ENCODE measurements around the gene MCC.

MCC gene

DNA sequence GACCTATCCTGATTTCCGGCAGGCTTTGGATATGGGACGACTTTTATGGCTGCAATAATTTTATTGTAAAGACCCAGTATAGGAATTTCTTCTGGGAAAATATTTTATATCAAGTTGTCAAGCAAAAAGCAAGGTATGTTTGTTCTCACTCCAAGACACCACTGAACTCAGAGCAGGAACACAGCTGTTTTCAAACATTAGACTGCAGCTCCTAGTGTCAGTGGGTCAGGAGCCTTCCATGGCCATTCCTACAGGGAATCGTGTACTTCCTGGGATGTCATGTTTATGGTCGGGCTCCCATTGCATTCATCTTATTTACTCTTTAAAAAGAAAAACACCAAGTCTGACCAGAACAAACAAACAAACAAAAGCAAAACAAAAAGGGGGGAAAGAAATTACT is 278.8 kb downstream of the MCC start:
- no peak for DNase-seq (ENCODE audit: low read depth in 2 of 2, low spot score in 1 of 2)

DNA sequence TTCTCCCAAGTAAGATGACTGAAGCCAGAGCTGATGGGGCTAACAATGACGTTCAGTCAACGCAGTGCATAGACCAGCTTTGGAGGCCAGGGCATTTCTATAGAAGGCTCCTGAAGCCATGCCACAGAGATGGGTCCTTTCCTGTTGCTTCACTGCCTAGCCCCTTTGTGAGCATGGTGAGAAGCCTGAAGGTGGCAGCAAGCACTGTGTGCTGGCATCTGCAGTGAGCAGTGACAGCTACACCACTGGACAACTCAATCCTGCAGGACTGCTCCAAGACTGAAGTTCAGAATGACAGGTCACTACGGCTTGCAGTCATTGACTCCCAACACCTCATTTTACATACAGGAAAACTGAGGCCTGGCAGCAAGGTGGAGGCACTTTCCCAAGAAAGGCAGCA is 282.4 kb downstream of the MCC start:
- no peak for DNase-seq (ENCODE audit: low read depth in 2 of 2, low spot score in 1 of 2)

DNA sequence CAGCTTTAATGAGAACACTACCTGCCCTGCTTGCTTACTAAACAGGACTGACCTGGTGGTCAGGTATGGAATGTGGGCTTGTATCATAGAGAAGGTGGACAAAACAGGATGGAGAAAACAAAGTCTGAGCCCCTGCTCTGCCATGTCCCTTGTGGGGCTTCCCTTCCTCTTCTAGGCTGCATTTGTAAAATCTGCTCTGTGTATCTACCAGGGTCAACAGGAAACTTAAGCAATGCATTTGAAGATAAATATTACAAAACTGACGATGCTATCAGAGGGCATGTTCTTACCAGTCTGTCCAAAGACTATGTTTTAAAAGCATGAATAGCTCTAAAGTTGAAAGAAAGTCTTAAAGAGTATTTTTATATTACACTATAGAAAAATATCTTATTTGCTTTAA is 282.9 kb downstream of the MCC start:
- no peak for DNase-seq (ENCODE audit: low read depth in 2 of 2, low spot score in 1 of 2)

DNA sequence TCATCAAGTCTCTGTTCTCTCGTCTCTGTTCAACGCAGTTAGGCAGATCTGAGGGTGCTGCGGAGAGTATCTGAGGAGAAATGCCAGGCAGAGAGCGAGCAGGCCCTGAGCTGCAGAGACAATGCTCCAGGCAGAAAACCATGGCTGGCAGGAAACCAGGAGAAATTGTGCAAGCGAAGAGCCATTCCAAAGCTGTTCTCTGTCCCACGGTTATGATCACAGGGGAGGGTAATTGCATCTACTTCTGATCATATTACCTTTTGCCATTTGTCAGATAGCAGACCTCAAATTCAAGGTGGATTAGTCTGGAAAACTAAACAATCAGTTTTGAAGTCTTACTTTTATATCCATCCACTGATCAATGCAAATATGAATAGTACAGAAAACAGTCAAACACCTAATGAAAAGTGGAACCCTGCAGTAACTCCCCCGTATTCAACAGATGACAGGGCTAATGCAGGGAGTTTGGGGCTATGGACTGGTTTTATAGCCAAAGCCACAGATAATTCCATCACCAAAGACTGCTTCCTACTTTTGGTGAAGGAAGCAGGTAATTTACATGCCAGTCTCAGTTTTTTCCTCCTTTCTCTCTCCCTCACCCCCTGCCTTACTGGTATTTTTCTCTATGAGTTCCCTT is 283.6 kb downstream of the MCC start:
- no peak for DNase-seq (ENCODE audit: low read depth in 2 of 2, low spot score in 1 of 2)

DNA sequence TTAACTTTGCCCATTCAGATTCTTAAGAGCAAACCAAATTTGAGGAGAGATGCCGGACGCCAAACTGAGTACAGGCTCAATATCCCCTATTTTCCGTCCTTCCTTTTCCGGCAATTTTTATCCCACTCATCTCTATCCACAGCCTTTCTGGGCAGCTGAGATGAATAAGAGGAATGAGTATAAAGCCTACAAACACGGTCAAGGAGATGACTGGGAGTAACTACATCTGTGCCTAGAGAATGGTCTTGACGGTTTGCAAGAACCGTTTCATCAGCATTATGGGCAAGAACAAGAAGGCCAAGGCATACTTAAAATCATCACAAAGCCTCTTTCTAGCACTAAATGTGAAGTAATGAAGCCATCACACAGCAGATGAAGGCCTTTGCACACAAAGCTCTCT is 284.3 kb downstream of the MCC start:
- DNase-seq (ENCODE audit: low read depth in 2 of 2, low spot score in 1 of 2): no peak

DNA sequence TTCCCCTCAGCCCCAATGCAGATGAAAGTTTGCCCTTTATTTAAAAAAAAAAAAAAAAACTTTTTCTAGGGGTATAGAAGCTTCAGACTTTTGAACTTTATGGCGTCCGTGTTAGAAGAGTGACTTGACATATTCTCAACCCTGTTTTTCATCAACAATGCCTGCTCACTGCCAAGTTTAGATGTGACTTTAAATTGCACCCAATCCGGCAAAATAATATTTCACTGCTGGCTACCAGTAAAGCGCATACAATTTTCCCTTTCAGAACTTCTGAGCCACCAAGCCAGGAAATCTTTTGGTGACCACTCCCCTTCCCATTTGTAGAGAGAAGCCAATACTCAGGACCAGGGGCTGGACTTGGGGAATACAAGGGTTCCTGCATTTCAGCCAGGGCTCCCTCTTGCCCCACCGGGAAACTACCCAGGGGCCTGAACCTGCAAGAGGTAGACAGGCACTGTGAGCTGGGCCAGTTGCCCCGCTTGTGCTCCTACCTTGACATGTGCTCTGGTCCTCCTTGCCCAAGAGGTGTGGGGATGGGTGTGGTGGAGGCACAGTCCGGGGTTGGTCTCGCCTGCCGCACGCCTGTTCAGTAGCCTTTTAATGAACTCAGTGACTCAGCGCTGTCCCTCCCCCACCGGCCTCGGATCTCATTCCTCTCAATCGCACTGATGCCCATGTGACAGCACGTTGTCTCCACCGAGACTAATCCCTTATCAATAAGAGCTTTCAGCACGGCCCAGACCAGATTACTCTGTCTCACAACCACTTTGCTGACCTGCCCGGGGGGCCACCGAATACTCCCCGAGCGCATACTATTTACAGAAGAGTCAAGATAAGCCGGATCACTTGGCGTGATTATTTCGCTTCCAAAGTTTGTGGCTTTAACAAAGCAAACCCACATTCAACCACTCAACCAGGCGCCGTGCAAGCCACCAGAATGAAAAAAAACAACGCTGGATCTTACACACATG is 285.2 kb downstream of the MCC start:
- DNase-seq (ENCODE audit: low read depth in 2 of 2, low spot score in 1 of 2): no peak

DNA sequence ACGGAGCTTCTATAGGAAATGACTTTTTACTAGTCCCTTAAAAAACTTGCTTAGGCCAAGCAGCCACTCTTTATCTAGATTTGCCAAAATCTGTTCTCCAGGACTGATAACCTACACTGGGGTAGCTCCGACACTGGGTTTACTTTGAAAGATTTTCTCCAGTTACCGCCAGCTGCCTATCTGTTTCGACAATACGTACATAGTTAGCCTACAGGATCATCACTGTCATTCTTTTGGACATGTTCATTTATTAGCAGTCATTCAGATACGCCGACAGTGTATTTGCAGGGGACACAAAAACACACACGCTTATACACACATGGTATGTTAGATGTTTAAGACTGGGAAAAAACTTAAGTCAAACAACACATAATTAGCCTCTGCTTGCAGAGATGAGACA is 286.0 kb downstream of the MCC start:
- DNase-seq (ENCODE audit: low read depth in 2 of 2, low spot score in 1 of 2): no peak

DNA sequence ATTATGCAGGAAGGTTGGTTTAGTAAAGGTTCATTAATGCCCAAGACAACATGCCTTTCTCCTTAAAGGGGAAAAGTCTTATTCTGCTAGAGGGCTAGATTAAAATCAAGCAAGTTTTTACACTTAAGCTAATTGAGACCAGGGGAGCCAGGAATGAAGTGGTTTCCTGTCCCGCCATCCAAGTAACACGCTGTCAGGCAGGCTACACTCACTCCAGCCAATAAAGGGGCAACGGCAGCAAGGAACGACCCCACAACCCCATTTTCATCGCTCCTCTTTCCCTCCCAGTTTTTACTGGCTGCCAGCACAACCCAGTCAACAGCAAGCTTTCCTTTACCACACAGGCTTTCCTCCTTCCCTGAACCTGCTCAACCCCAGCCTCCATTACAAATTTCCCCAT is 286.5 kb downstream of the MCC start:
- DNase-seq (ENCODE audit: low read depth in 2 of 2, low spot score in 1 of 2): no peak

DNA sequence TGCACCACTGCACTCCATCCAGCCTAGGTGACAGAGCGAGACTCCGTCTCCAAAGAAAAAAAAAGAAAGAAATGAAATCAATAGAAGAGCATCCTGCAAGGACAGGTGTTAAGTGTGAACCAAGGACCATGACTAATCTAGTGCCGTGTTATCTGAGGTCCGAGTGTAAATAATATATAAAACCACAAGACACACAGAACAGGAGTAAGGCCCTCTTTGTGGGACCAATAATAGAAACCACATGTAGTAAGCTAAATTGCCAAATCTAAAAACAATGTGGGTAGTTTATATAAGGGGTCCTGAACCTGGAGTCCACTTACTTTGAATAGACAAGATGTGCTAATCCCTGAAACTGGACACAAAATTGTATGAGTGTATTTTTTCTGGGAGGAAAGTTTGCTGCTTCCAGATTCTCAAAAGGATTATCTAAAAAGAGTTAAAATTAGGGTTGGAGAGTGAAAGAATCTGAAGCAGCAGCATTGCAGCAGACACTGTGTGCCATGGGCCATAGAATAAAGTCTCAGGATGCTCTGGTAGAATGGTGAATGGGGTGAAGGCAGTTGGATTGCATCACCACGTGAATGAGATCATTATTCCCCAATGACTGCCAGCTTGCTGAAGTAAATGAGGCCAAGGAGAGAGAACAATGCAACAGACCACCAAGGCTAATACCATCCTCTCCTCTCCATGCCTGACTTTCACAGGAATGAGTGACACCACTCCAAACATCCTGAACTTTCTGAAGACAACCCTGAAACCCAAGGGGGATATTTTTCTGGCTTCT is 288.9 kb downstream of the MCC start:
- DNase-seq (ENCODE audit: low read depth in 2 of 2, low spot score in 1 of 2): no peak

DNA sequence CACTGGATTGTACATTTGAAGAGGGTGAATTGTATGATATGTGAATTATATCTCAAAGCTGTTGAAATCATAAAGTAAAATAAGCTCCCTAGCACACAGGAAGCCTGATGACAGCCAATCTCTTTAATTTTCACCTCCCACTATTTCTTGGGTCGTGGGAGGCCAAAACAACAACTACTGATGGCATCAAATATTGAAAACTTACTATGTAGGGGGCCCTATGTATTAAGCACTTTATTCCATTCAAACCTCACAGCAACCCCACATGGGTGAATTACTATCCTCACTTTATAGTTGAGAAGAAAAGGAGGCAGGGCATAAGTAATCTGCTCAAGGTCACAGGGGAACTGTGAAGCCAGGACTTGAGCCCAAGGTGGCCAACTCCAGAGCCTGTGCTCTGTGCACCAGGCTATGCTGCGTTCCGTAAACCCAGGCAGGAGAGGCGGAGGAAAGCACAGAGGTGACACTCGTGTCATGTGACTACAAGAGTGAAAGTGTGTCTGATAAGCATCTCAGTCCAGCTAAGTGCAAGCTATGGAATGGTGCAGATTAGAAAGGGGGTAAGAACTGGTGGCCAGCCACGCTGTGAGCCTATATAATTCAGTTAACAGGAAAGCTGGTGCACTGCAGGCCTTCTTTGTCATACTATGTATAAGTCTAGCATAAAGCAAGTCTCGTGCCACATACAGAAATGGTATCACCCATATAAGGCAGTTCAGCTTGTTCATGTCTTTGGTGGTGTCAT is 290.6 kb downstream of the MCC start:
- no peak for DNase-seq (ENCODE audit: low read depth in 2 of 2, low spot score in 1 of 2)

DNA sequence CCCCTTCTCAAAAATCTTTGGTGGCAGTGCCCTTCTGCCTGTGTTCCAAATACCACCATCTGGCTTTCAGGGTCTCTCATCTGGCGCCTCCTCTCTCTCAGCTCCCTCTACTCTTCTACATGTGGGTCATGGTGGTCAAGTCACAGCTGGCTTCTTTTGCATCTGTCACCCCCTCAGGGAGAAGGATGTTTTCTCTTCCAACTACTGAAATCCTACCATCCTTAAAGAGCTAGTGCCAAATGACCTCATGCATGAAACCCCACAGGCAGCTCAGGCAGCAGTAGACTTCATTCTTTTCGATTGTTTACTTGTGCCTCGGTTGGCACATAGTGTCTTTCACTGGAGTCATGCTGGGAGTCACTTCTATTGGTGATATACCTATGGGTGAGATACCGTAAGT is 292.5 kb downstream of the MCC start:
- no peak for DNase-seq (ENCODE audit: low read depth in 2 of 2, low spot score in 1 of 2)

DNA sequence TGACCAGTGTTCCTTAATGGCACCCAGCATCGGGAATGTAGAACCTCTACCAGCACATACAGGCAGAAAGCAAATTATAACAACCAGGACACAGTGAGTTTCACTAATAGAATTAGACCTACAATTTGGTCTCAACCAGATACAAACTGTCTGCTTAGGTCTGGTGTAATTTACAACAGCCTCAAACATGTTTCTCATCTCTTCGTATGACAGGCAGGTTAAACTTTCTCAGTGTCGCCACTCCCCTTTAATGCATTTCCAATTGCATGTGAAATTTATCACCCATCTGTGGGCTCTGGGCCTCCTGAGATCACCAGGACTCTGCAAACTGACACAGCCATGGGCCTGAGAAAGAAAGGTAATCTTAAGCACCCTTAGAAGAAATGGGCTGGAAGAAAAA is 293.0 kb downstream of the MCC start:
- no peak for DNase-seq (ENCODE audit: low read depth in 2 of 2, low spot score in 1 of 2)

DNA sequence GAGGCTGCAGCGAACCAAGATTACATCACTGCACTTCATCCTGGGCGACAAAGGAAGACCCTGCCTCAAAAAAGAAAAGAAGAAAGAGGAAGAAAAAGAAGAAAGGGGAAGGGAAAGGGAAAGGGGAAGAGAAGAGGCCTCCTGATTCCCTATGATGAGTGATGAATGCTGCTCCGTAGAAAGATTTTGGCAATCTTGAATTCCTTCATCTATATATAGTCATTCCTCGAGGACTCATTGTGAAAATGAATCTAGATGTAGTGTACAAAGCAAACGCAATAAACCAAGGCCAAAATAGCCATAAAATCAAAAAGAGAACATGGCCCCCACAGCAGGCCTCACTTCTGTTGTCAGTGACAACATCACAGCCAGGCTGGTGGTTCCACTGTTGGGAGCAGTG is 293.7 kb downstream of the MCC start:
- no peak for DNase-seq (ENCODE audit: low read depth in 2 of 2, low spot score in 1 of 2)

DNA sequence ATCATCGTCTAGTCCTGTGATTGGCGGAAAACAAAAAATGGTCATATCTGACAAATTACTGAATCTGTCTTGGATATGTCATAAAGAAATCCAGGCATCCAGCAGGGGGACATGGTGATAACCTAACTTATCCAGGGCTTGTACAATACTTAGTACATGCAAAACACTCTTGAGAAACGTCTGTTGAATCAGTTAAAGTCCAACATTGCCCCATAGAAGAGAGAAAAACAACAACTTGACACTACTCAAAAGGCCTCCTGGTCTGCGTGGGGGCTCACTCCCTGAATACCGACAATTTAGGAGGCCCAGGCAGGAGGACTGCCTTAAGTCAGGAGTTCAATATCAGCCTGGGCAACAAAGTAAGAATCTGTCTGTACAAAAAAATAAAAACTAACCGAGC is 294.1 kb downstream of the MCC start:
- no peak for DNase-seq (ENCODE audit: low read depth in 2 of 2, low spot score in 1 of 2)

DNA sequence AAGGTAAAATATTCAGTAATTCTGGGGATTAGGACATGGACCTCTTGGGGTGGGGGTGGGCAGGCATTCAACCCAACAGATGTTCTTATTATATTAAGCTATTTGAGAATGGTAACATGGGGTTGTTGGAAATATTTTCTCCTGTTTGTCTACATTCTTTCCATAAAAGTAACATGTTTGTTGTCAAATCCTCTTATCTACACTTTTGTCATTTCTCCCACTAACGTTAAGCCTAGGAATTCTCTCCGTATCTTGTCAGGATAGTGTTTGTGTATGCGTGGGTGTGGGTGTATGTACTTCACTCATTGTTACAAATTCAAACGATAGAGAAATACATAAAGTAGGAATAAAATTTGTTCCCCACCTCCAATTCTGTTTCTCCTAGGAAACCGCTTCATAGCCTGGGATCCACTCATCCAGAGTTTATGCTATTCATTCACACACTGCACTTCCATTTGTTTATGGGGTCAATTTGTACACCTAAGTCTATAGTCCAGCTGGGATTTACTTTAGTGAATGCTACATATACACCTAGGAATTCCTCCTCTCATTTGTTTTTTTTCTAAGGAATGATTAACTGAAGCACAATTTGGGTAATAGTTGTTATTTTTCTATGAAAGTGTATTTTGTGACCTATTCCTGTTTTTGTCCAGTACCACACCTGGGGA is 294.8 kb downstream of the MCC start:
- DNase-seq (ENCODE audit: low read depth in 2 of 2, low spot score in 1 of 2): no peak

DNA sequence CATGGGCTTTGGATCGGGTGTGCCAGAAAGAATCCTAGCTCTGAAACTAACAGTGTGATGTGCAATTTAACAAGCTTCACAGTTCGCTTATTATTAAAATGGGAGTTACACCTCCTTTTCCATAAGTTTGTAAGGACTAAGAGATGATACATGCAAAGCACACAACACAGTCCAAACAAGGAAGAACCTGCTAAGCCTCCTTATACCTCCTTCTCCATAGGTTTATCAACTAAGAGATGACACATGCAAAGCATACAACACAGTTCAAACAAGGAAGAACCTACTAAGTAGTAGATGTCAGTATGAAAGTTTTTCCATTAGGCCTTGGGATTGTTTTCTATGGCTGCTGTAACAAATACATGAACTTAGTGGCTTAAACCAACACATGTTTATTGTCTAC is 295.7 kb downstream of the MCC start:
- DNase-seq (ENCODE audit: low read depth in 2 of 2, low spot score in 1 of 2): no peak

DNA sequence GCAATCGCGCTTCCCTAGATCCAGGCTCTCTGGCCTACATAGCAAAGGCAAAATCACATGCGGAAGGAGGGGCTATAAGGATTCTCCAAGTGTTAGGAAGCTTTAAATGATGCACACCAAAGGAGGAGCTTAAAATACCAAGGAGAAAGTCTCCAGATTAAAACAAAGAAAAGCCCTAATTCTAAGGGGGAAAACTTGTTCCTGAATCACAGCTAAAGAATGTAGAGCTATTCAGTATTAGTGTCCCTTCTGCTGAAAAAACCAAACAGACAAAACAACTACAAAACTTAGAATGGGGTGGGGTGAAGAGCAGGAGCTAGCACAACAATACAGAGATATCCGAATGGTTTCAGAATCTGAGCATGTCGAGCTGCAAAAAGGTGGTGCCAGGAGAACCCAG is 297.9 kb downstream of the MCC start:
- no peak for DNase-seq (ENCODE audit: low read depth in 2 of 2, low spot score in 1 of 2)

DNA sequence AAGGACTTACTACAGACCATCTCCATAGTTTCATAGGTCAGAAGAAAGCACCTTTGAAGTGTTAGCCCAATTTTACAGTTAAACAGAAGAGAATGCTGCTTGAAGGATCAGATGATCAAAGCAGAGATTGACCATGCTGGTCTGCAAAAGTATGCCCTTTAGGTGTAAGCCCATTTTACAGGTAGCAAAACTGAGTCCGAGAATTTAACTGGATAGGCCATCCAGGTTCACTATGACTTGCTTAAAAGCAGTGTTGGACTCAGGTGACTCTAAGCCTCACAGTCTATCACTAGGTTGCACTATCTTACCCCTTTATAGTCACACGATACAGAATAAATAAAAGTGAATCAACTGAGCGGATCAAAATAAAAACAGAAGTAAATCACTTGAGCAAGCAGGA is 299.0 kb downstream of the MCC start:
- no peak for DNase-seq (ENCODE audit: low read depth in 2 of 2, low spot score in 1 of 2)

DNA sequence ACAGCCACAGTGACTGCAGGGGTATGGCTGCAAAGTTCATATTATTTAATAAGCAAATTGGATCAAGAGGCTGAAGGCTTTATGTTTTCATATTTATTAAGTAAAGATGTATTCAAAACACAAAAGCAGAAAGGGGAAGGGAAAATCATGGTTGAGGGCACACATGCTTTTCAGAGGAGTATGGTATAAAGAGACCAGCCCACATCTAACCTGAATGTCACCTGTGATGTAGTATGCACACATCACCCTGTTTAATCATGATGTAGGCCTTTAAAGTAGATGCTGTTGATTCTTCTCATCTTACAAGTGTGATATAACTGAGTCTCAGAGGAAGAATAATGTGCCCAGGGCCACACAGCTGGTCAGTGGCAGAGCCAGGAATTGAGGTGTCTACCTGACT is 299.8 kb downstream of the MCC start:
- DNase-seq (ENCODE audit: low read depth in 2 of 2, low spot score in 1 of 2): no peak

DNA sequence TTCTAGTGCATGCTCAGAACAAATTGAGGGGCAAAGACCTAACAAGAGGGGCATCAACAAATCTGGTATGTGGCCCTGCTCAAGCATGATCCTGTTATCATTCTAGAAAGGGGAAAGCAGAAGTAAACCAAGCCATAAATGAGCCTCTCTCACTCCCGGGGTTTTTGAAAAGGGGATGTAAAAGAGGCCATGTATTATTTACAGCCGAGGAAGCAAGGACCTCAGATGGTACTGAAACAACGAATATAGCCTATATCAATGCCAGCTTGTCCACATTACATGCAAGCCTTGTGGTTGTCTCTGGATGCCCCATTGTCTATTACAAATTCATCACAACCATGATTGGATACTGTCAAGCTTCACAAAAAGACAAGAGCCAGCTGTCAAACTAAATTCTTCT is 300.3 kb downstream of the MCC start:
- no peak for DNase-seq (ENCODE audit: low read depth in 2 of 2, low spot score in 1 of 2)

DNA sequence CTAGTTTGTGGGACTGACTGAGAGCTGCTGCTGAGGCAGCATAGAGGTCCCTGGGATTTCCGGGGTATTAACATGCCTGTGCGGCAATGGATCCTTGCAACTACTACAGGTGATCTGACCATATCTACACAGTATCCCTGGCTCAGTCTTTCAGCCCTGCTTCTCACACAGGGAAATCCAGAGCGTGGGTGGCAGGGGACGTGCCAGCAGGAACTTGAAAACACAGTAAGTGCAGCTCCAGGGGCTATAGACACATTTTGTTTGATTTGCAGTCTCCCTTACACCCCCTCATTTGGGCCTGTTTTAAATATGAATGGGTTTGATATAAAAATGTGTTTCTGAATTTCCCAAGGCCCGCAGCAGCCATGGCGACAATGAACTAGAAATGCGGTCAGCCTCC is 302.2 kb downstream of the MCC start:
- no peak for DNase-seq (ENCODE audit: low read depth in 2 of 2, low spot score in 1 of 2)

All from stimulated activated CD8-positive, alpha-beta memory T cell treated with anti-CD3 and anti-CD28 coated beads, Interleukin-4, amount 100 ng/mL, for 4 hours (primary cell).